GM18505 (cell line): Measurements from ENCODE around the gene SNAP91.
"Not testable (repeated sequence)": the region's sequence is repeated elsewhere in the genome, so short reads cannot be mapped to it uniquely, and the experiment has no call there.

ENCODE experiments used
- ATAC-seq: cut with Tn5 transposase; IDR thresholded peaks from one replicate; pipeline ENCODE4 v1.9.1; 2021; ENCODE audit not compliant: unreplicated experiment
- POLR2A ChIP-seq: IDR thresholded peaks from 4 replicates; pipeline ENCODE4 v1.6.1; 2011; ENCODE audit warnings: borderline replicate concordance; ENCODE audit not compliant: insufficient read depth, insufficient read length; ENCODE audit errors: extremely low read depth

Gene SNAP91

DNA sequence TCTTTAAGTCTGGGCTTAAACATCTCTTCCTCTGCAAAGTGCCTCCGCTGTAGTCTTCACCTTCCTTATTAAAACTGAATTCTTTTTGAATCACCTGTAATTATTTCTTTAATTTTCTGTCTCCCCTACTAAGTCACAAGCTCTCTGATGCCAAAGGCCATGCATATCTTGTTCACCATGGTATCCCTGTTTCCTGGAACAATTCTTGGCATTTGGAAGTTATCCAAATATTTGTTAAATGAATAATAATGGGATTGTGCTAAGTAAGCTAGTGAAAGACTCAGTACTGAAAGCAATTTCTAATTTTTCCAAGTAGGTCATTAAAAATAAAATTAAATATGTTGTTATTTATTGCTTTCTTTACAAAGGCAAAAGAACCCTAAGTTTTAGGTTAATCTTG, 12.2 kb downstream of the SNAP91 start:
- TF ChIP-seq POLR2A: no peak
- ATAC-seq: no peak

DNA sequence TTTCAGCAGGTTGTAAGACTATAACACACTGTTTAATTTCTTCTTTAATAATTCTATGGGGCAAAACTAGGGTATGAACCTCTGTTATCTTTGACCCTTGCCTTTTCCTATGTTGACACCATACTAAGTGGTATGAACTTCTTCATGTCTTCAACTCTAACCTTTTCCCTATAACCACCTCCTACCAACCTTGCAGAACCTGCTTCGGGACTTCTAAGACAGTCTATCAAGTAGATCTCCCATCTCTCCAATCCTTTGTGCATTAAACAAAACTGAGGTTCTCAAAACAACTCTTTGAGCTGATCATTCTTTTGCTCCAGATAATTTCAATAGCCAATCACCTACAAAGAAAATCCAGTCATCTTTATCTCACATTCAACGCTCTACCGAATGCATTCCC, 23.4 kb downstream of the SNAP91 start:
- no peak for ATAC-seq
- TF ChIP-seq POLR2A: no peak

DNA sequence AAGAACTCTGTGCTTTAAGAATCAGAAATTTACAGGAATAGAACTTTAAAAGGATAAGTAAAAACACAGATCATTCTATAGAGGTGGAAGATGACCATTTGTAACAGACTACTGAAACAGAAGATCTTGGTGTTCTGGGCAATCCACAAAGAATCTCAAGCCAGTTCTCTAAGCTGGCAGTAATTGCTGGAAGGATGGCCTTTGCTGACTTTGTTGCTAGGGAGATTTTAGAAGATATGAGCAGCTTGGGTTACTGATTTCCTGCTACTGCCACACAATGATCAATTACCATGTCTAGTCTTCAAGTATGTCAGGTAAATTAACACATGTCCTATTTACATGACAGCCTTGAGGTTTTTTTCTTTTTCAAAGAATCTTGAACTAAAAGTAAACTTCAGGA, 31.1 kb downstream of the SNAP91 start:
- TF ChIP-seq POLR2A: no peak
- no peak for ATAC-seq

DNA sequence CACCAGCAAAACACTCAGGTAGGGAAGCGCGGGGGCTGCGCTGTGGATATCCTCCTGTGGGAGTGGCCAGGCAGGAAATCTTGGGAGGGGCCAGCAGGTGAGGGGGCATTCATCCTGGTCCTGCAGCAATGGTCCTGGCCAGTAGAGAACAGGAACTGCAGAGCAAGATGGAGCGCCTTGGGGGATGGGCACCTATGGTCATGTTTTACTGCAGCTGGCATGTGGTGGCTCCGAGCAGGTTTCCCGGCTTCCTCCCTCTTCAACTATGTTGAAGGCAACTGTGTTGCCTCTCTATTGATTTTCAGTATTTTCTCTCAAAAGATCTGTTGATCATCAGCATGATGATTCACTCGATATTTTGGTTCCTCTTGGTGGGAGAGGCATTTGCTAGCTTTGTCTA, 70.9 kb downstream of the SNAP91 start:
- ATAC-seq: no peak
- no peak for TF ChIP-seq POLR2A

DNA sequence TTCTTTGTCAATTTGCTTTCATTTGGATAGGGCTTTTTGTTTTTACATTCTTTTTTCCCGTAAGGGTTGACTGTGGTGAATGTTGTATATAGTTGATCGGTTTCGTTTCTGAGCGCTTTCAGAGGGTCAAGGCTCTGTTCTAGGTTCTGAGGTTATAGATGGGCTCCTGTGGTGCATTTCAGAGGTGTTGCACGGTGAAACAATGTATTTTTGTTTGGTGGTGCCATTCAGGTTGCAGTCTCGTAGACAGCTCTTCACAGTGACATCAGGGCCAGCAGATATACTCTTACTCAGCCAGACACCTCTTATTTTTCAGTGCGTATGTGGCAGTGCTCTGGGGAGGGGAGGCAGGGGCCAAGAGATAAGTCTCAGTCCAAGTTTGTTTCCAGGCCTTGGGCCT, 72.1 kb downstream of the SNAP91 start:
- no peak for TF ChIP-seq POLR2A
- no peak for ATAC-seq

DNA sequence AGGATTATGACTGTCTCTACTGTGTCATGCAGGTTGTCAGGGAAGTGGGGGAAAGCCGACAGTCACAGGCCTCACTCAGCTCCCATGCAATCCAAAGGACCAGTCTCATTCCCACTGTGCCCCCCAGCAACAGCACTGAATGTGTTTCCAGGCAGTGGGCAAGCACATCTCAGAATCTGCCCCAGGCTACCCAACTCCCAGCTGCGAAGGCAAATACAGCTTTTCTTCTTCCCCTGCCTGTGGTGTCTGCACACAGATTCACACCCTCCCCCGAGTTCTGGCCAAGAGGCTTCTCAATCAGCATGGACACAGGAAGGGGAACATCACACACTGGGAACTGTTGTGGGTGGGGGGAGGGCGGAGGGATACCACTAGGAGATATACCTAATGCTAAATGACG, 75.3 kb downstream of the SNAP91 start:
- ATAC-seq: no peak
- no peak for TF ChIP-seq POLR2A

DNA sequence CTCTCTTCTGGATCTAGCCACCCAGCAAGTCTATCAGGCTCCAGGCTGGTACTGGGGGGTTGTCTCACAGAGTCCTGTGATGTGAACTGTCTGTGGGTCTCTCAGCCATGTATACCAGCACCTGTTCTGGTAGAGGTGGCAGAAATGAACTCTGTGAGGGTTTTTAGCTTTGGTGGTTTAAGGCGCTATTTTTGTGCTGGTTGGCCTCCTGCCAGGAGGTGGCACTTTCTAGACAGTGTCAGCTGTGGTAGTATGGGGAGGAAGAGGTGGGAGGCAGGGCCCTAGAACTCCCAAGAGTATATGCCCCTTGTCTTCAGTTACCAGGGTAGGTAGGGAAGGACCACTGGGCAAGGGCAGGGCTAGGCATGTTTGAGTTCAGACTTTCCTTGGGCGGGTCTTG, 75.8 kb downstream of the SNAP91 start:
- ATAC-seq: no peak
- no peak for TF ChIP-seq POLR2A

DNA sequence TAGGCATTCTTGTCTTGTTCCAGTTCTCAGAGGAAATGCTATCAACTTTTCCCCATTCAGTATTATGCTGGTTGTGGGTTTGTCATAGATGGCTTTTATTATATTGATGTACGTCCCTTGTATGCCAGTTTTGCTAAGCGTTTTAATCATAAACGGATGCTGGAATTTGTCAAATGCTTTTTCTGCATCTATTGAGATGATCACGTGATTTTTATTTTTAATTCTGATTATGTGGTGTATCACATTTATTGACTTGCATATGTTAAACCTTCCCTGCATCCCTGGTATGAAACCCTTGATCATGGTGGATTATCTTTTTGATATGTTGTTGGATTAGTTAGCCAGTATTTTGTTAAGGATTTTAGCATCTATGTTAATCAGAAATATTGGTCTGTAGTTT, 79.0 kb downstream of the SNAP91 start:
- not testable (repeated sequence) for ATAC-seq

DNA sequence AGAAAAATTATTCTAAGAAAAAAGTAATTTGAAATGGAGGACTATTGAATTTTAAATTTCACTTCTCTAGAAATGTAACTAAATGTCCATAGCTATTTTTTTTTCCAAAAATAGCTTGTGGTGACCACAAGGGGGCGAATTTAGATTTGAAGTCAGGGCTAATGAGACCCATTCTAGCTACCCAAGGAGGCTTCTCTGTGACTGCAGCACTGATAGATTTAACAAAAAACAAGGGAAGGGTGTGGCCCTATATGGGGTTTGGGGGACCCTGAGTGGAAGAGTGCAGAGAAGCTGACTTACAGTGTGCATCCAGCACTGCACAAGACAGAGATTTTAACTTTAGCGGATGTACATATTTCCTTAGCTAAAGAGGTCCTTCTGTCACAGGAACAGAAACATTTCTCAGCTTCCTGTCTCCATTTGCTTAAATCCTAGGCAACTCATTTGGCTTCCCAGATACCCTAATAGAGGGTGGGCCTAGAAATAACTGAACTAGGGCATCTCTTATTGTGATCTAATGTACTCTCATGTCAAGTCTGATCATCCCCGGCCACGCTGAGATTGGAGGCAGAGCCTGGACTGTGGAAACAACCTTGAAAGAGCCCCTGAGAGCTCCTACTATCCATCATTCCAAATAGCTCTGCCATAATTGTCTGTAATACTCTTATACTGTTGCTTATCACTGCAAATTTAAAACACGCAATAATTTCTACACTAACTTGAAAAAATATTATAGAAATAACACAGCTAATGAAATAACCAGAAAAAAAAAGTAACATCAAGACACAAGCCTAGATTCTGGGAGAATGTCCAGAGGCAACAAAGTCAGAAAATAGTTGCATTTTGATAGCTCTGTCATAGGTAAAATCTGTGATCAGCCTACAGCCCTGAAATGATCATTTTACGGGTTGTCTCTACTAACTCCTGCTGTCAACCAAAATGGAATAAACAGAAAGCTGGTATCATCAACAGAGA, 93.6 kb downstream of the SNAP91 start:
- no peak for ATAC-seq
- no peak for TF ChIP-seq POLR2A

DNA sequence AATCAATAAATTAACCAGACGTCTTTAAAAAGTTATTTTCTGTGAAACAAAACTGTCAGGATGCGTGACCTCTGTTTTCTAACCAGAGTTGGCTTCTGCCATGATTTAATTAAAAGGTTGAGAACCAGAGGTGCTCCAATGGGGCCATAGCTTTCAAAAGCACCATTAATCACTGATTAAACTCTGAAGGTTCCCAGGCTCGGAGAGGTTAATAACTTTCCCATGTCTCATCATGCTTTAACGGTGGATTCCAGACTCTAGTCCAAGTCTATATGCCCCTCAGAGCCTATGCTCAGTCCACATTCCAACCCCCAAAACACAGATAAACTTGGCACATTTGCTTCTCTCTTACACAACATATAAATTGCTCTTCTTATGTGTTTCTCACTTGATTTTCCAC, 95.5 kb downstream of the SNAP91 start:
- ATAC-seq: no peak
- no peak for TF ChIP-seq POLR2A

DNA sequence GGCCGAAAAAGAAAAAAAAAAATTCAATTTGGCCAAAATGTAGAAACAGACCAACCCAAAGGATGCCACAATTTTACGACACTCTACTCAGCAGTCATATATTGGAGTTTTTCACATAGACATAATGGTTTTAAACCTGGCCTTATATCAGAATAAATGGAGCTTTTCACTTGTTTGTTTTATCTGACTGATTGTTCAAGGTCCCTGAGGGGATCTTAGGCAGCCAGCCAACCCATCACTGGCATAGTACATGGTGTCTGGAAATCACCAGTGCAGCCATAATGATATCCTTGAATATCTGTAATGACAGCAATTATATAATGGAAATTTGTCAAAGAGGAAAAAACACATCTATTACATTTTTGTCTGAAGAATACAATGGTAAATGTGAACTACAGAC, 99.7 kb downstream of the SNAP91 start:
- no peak for TF ChIP-seq POLR2A
- no peak for ATAC-seq

DNA sequence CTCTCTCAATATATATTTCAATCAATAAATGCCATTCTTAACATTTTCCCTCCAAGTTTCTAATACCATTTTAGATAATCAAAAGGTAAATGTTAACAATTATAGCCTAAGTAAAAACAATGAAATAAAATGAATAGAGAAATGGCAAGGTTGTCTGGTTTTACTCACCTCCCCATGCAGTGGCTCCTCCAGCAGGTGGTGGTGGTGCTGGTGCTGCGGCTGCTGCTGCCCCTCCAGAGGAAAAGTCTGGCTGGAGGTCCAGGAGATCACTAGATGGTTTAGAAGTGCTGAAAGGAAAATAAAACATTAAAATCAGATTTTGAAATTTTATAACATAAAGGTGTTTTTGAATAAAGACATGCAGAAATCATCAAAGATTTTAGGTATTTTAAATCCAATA, 103.4 kb downstream of the SNAP91 start:
- no peak for ATAC-seq
- no peak for TF ChIP-seq POLR2A

DNA sequence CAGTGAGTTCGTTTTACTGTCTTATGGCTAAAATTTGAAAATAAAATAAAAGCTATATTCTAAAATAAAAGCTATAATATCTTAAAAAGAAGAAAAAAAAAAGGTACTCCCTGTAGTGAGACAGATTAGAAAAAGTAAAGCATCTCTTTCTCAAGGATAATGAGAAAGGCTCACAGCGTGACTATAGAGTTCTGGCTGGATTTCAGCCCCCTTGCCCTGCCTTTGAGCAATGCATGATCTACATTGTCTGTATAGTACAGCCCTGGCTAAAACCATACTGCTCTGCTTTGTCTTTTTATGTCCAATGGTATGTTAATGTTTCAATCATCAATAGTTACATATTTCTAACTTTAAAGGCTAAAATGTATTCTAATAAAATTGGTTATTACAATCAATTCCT, 105.3 kb downstream of the SNAP91 start:
- ATAC-seq: no peak
- TF ChIP-seq POLR2A: no peak

DNA sequence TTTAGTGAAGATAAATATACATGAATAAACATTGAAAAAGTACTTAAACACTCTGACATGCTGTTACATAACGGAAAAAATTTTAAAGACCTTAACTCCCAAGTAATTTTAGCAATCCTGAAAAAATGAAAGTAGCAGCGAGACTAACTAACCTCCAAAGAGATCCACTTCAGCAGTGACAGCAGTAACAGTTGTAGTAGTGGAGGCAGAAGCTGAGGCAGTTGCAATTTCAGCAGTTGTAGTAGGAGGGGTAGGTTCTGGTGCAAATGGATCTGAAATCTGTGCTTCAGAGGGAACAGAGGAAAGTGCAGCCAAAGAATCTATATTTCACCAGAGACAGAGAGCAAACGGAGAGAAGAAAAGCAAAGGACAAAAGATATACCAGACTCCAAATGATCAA, 107.8 kb downstream of the SNAP91 start:
- no peak for TF ChIP-seq POLR2A
- no peak for ATAC-seq
